Neutrophil (primary cell): ENCODE measurements around the gene RAD1.

Source experiments
- H3K27ac ChIP-seq: fragments of 200-600 bp; sonication (generic); 2 replicates; pipeline ENCODE4 v1.5.1; 2016; ENCODE audit warnings: mild to moderate bottlenecking, moderate library complexity
- H3K27me3 ChIP-seq: fragments of 200-600 bp; sonication (generic); 2 replicates; pipeline ENCODE4 v1.6.0; 2016; ENCODE audit warnings: mild to moderate bottlenecking
- H3K36me3 ChIP-seq: fragments of 200-600 bp; sonication (generic); 2 replicates; pipeline ENCODE4 v1.5.1; 2017
- H3K4me1 ChIP-seq, 2 experiments: fragments of 200-600 bp in 1 of 2; sonication (generic) in 1 of 2; 1 replicate in 1 of 2; 2 replicates in 1 of 2; pipeline versions ENCODE4 v1.5.1 to v1.6.1; 2013 to 2016; ENCODE audit warnings: low read depth in 1 of 2, low read length in 1 of 2, mild to moderate bottlenecking in 1 of 2, moderate library complexity in 1 of 2; ENCODE audit not compliant: control insufficient read depth in 1 of 2, insufficient read depth in 1 of 2
- H3K4me3 ChIP-seq, 2 experiments: fragments of 200-600 bp in 1 of 2; sonication (generic) in 1 of 2; 1 replicate in 1 of 2; 2 replicates in 1 of 2; pipeline ENCODE4 v1.5.1; 2013 to 2016; ENCODE audit warnings: low read depth in 1 of 2, low read length in 1 of 2, mild to moderate bottlenecking in 1 of 2, moderate library complexity in 1 of 2
- H3K9me3 ChIP-seq: fragments of 200-600 bp; sonication (generic); 2 replicates; pipeline ENCODE4 v1.5.1; 2016
- TF ChIP-seq, protein P1 (sequence below): fragments of 200-600 bp; sonication (generic); IDR thresholded peaks from 2 replicates; pipeline ENCODE4 v1.5.1; 2016; ENCODE audit warnings: antibody characterized with exemption

The RAD1 gene

GRCh38 chr5:34900652-34901051, 14.7 kb downstream of the RAD1 start:
- no peak overlapping the region for H3K4me3 ChIP-seq
- TF ChIP-seq, protein P1, sequence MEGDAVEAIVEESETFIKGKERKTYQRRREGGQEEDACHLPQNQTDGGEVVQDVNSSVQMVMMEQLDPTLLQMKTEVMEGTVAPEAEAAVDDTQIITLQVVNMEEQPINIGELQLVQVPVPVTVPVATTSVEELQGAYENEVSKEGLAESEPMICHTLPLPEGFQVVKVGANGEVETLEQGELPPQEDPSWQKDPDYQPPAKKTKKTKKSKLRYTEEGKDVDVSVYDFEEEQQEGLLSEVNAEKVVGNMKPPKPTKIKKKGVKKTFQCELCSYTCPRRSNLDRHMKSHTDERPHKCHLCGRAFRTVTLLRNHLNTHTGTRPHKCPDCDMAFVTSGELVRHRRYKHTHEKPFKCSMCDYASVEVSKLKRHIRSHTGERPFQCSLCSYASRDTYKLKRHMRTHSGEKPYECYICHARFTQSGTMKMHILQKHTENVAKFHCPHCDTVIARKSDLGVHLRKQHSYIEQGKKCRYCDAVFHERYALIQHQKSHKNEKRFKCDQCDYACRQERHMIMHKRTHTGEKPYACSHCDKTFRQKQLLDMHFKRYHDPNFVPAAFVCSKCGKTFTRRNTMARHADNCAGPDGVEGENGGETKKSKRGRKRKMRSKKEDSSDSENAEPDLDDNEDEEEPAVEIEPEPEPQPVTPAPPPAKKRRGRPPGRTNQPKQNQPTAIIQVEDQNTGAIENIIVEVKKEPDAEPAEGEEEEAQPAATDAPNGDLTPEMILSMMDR: no peak

DNA sequence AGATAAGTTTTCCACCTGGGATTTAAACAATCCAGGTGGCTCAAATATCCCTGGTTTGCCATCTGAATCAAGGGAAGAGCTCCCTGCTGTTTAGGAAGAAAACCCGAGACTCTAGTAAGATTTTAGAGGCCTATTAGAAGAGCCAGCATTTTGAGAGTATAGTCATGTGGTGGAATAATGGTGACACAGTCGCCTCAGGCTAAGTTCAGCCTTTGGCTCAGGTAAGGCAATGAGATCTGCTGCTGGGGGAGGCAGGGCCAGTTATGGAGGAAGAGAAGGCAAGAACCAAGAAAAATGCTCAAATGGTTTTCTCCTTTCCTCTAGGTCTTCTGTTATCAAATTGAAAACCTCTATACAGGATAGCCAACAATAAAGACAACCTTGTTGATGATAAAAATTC, 16.2 kb downstream of the RAD1 start:
- Histone ChIP-seq H3K27ac (no peak overlapping the region), H3K4me3 (no peak overlapping the region), H3K27me3 (no peaks in the 10 kb centered on the region), H3K36me3 (no peaks in the 10 kb centered on the region), H3K9me3 (no peaks in the 10 kb centered on the region), H3K4me1 (no peaks in the 10 kb centered on the region)
- TF ChIP-seq, protein P1: no peak

More at GRCh38 chr5:34900652-34901051, 14.7 kb downstream of the RAD1 start:
- Histone ChIP-seq H3K27me3 (no peaks in the 10 kb centered on the region), H3K36me3 (no peaks in the 10 kb centered on the region), H3K9me3 (no peaks in the 10 kb centered on the region), H3K27ac (no peak overlapping the region), H3K4me1 (peaks cover 0 to 2% of the 10 kb centered on the region in 2 experiments)

- Histone ChIP-seq H3K27ac (no peak overlapping the region), H3K36me3 (no peaks in the 10 kb centered on the region), H3K4me3 (no peak overlapping the region), H3K4me1 (no peaks in the 10 kb centered on the region), H3K27me3 (no peaks in the 10 kb centered on the region), H3K9me3 (no peaks in the 10 kb centered on the region)
- TF ChIP-seq, protein P1: no peak
Measured at GRCh38 chr5:34898258-34898895, 16.9 kb downstream of the RAD1 start.

DNA sequence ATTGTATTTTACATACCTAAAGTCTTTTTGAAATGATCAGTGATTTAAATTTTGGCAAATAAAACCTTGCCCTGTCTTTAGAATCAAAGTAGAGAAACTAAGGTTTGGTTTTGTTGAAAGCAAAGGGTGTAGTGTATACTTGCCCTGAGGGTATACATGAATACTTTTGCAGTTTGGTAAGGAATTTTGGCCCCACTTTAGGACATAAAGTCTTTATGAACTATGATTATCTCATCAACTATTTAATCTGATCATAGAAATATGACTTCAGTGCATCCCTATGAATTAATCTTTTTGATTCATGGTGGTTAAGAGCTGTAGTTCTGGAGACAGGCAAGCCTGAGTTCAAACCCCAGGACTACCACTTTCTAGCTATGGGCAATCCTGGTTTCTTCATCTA, 17.7 kb downstream of the RAD1 start:
- H3K36me3 ChIP-seq: no peaks in the 10 kb centered on the region
- H3K27me3 ChIP-seq: no peaks in the 10 kb centered on the region
- TF ChIP-seq, protein P1: no peak
- no peak overlapping the region for H3K4me3 ChIP-seq
- no peak overlapping the region for H3K27ac ChIP-seq
- H3K4me1 ChIP-seq: no peaks in the 10 kb centered on the region
- H3K9me3 ChIP-seq: no peaks in the 10 kb centered on the region

DNA sequence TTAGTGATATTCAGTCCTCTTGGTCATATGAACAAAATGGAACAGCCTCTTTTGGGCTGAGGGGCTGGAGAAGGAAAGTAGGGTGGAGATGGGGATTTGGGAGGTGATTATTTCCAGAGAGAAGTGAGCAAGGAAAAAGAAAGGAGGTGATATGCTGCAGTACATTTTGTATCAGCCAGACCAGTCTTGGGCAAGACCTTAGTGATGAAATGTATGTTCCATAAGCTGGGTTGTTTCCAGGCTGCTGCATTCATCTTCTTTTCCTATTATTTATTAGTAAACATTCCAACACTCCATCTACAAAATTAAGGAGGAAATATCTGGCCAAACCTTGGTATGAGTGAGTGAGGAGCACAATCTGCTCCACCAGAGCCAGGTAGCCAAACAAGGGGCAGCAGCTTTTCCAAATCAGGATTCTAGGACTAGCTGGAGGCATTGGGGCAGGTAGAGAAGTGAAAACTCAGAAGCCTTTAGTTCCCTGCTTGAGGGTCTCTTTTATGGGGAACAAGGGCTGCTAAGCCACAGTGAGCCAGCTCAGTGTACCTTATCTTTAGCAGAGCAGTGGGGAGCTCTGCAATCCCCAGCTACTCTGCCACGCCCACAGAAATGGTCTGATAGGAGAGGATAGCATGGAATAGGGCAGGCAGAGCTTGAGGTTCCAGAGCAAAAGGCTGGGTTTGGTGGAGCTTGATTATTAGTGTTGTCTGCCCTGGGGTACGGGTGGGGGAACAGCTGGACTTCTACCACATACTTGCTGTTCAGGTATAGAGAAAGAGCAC, 19.5 kb downstream of the RAD1 start:
- TF ChIP-seq, protein P1: no peak
- H3K27me3 ChIP-seq: peaks cover 4% of the 10 kb centered on the region
- no peaks in the 10 kb centered on the region for H3K36me3 ChIP-seq
- H3K4me3 ChIP-seq: no peak overlapping the region
- no peak overlapping the region for H3K27ac ChIP-seq
- no peaks in the 10 kb centered on the region for H3K9me3 ChIP-seq
- H3K4me1 ChIP-seq: no peaks in the 10 kb centered on the region
